Right atrium auricular region (tissue), 2 donors: Measurements from ENCODE around the gene IL1R2. TPM values are rescaled to one million over a fixed set of nuclear protein-coding genes. Genes with fewer than 3 reads are reported as not detected.

Experiments used
- DNase-seq: peaks from one replicate; pipeline ENCODE4 v3.0.0-alpha.2; 2019; ENCODE audit warnings: low spot score
- H3K27ac ChIP-seq, 2 donors: fragments of 200-600 bp; sonication (generic); 1 replicate in 1 of 2; 2 replicates in 1 of 2; pipeline ENCODE4 v1.5.1; 2016 to 2019
- H3K27me3 ChIP-seq, 2 donors: fragments of 200-600 bp; sonication (generic); one replicate each; pipeline versions ENCODE4 v1.5.1 to v1.6.0; 2017 to 2019
- H3K36me3 ChIP-seq: fragments of 200-600 bp; sonication (generic); one replicate; pipeline ENCODE4 v1.5.1; 2016
- H3K4me1 ChIP-seq, 2 donors: fragments of 200-600 bp; sonication (generic); one replicate each; pipeline versions ENCODE4 v1.5.1 to v1.6.0; 2017 to 2019
- H3K4me3 ChIP-seq, 2 donors: fragments of 200-600 bp; sonication (generic); 1 replicate in 1 of 2; 2 replicates in 1 of 2; pipeline ENCODE4 v1.5.1; 2017 to 2019; ENCODE audit warnings: mild to moderate bottlenecking in 1 of 2, moderate library complexity in 1 of 2
- H3K9me3 ChIP-seq, 2 donors: fragments of 200-600 bp; sonication (generic); one replicate each; pipeline ENCODE4 v1.5.1; 2019
- CTCF ChIP-seq, 2 donors: fragments of 200-600 bp; sonication (generic); IDR thresholded peaks; one replicate each; pipeline ENCODE4 v1.5.1; 2019; ENCODE audit warnings: antibody characterized with exemption in 2 of 2
- total RNA-seq, 2 donors: library from RNA; depleted of rRNA; stranded (reverse); fragments of >200 nt; gene quantifications; one replicate each; pipeline ENCODE4 v1.1.0, GENCODE V29; 2016

Gene IL1R2
- total RNA-seq, 2 donors from 2014 or later = 2.8 to 16.1 TPM

- no peaks in the 10 kb centered on the region for H3K36me3 ChIP-seq
- no peaks in the 10 kb centered on the region for H3K27me3 ChIP-seq
- TF ChIP-seq CTCF (IDR thresholded peaks at IDR 0.05) = no peak
- DNase-seq = no peak
- H3K4me1 ChIP-seq = peaks cover 0 to 49% of the 10 kb centered on the region in 2 donors
- H3K27ac ChIP-seq = no peak overlapping the region
- no peaks in the 10 kb centered on the region for H3K9me3 ChIP-seq
- H3K4me3 ChIP-seq = no peak overlapping the region
These were observed 39.2 kb downstream of the IL1R2 start for GRCh38 chr2:102030855-102031527.

- TF ChIP-seq CTCF (IDR thresholded peaks at IDR 0.05) = no peak
- Histone ChIP-seq H3K27me3 (no peaks in the 10 kb centered on the region), H3K9me3 (no peaks in the 10 kb centered on the region), H3K4me3 (no peak overlapping the region), H3K36me3 (no peaks in the 10 kb centered on the region), H3K27ac (peak overlapping the region; percentile 54 to 69), H3K4me1 (peaks cover 0 to 52% of the 10 kb centered on the region in 2 donors)
- DNase-seq = no peak
These were observed 40.7 kb downstream of the IL1R2 start for GRCh38 chr2:102032368-102033030.

GRCh38 chr2:102033031-102033749 lies 41.4 kb downstream of the IL1R2 start:
- DNase-seq = peak; percentile 71

GRCh38 chr2:102033750-102034682 lies 42.3 kb downstream of the IL1R2 start:
- Histone ChIP-seq H3K27me3 (no peaks in the 10 kb centered on the region), H3K36me3 (no peaks in the 10 kb centered on the region), H3K27ac (peak overlapping the region; percentile 54 to 69), H3K9me3 (no peaks in the 10 kb centered on the region), H3K4me1 (peaks cover 0 to 52% of the 10 kb centered on the region in 2 donors), H3K4me3 (no peak overlapping the region)
- no peak for TF ChIP-seq CTCF (IDR thresholded peaks at IDR 0.05)
- DNase-seq = no peak

More at GRCh38 chr2:102033031-102033749, 41.4 kb downstream of the IL1R2 start:
- Histone ChIP-seq H3K4me3 (no peak overlapping the region), H3K9me3 (no peaks in the 10 kb centered on the region), H3K27me3 (no peaks in the 10 kb centered on the region), H3K36me3 (no peaks in the 10 kb centered on the region), H3K4me1 (peaks cover 0 to 52% of the 10 kb centered on the region in 2 donors), H3K27ac (peak overlapping the region; percentile 54 to 69)
- no peak for TF ChIP-seq CTCF (IDR thresholded peaks at IDR 0.05)
